ENCODE results near the gene GALNT14. TPM values are rescaled to one million over a fixed set of nuclear protein-coding genes. Genes with fewer than 3 reads are reported as not detected.

The GALNT14 gene
- total and polyA plus RNA-seq, 10 of the 15 experiments (the other 5 are each of a cell fraction or from before 2014, with no cell fraction given), result 3.7 to 17.8 (median 6.0) TPM

GRCh38 chr2:31070339-31071125 is 67.7 kb downstream of the GALNT14 start:
- Histone ChIP-seq H3K27me3 (replicated peaks in 1 of 2; ENCODE audit: control insufficient read depth in 2 of 2, insufficient read depth in 2 of 2, low read length in 1 of 2) (peaks cover 0 to 3% of the 10 kb centered on the region in 2 experiments; a peak in 1 of 4 replicates), H3K4me2 (ENCODE audit: control insufficient read depth, insufficient read depth) (no peak overlapping the region), H3K4me1 (ENCODE audit: control insufficient read depth, insufficient read depth, low read length) (no peaks in the 10 kb centered on the region), H3K9ac (ENCODE audit: control insufficient read depth, insufficient read depth, low read length) (no peak overlapping the region), H3K36me3 (ENCODE audit: control insufficient read depth in 2 of 2, insufficient read depth in 2 of 2, low read length in 1 of 2) (no peaks in the 10 kb centered on the region), H3K9me3 (replicated peaks; ENCODE audit: control insufficient read depth, insufficient read depth, low read length) (no peaks in the 10 kb centered on the region), H2AFZ (ENCODE audit: control insufficient read depth, low read depth, low read length) (no peak overlapping the region), H3K79me2 (ENCODE audit: control insufficient read depth, insufficient read depth, low read length) (no peaks in the 10 kb centered on the region), H4K20me1 (ENCODE audit: control insufficient read depth, insufficient read depth) (no peaks in the 10 kb centered on the region), H3K27ac (ENCODE audit: control insufficient read depth, insufficient read depth) (no peak overlapping the region), H3K4me3 (no peak overlapping the region)
- RAD21 ChIA-PET (ENCODE audit: unreplicated experiment), result no interaction called here
- in situ Hi-C loops (cut with MboI), result no loop called here
- CTCF ChIA-PET, result interaction anchor here (0.9 to 1.0 kb wide), 2 partner anchors 9 to 99 kb away, joined by 4 read pairs; no protein-coding TSS in a partner anchor
- DNase-seq (ENCODE audit: low read depth, low spot score), result no peak
- POLR2A ChIA-PET, result no interaction called here
- SMC1A ChIA-PET (ENCODE audit: uncharacterized antibody, unreplicated experiment), result no interaction called here
- no peak for ATAC-seq
- intact Hi-C loops (cut with micrococcal nuclease; ENCODE audit: unreplicated experiment), result no loop called here
- no TSS peak for BruUV-seq (replicated peaks)
- TF ChIP-seq, protein P1, sequence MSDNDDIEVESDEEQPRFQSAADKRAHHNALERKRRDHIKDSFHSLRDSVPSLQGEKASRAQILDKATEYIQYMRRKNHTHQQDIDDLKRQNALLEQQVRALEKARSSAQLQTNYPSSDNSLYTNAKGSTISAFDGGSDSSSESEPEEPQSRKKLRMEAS (IDR thresholded peaks at IDR 0.05; ENCODE audit: low read depth, low read length), result no peak
- no peak for TF ChIP-seq ZBTB11 (CRISPR knock-in tag; IDR thresholded peaks at IDR 0.05)
- no peak for TF ChIP-seq LARP7 (IDR thresholded peaks at IDR 0.05)
- TF ChIP-seq SMC3 (IDR thresholded peaks at IDR 0.05; ENCODE audit: borderline replicate concordance, low read length), result no peak
- no peak for TF ChIP-seq TARDBP (IDR thresholded peaks at IDR 0.05; ENCODE audit: borderline replicate concordance)
- no peak for TF ChIP-seq BCL11A (IDR thresholded peaks at IDR 0.05; ENCODE audit: low read depth, low read length)
- TF ChIP-seq PML (IDR thresholded peaks at IDR 0.05; ENCODE audit: low read length), result no peak
- no peak for TF ChIP-seq POLR2A (IDR thresholded peaks at IDR 0.05; ENCODE audit: low read depth, low read length)
- TF ChIP-seq ZZZ3 (IDR thresholded peaks at IDR 0.05; ENCODE audit: control insufficient read depth, insufficient read length, low read depth), result no peak
- TF ChIP-seq SREBF1 (IDR thresholded peaks at IDR 0.05; ENCODE audit: low read length), result no peak
- no peak for TF ChIP-seq HSF1 (IDR thresholded peaks at IDR 0.05; ENCODE audit: low read depth, low read length)
- no peak for TF ChIP-seq IRF4 (IDR thresholded peaks at IDR 0.05; ENCODE audit: low read depth, low read length)
- TF ChIP-seq, protein P2, sequence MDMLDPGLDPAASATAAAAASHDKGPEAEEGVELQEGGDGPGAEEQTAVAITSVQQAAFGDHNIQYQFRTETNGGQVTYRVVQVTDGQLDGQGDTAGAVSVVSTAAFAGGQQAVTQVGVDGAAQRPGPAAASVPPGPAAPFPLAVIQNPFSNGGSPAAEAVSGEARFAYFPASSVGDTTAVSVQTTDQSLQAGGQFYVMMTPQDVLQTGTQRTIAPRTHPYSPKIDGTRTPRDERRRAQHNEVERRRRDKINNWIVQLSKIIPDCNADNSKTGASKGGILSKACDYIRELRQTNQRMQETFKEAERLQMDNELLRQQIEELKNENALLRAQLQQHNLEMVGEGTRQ (IDR thresholded peaks at IDR 0.05; ENCODE audit: borderline replicate concordance, low read depth, low read length), result no peak
- 35% methylated on average over 8 of the region's 8 CpGs for WGBS (ENCODE audit: insufficient coverage, insufficient replicate concordance, low lambda C conversion rate, missing lambda C conversion rate)
- no peak for FAIRE-seq
